Measurements from ENCODE around the gene CFAP97D1. TPM values are rescaled to one million over a fixed set of nuclear protein-coding genes. Genes with fewer than 3 reads are reported as not detected.
A peak's percentile ranks its signal among the peaks of the same experiment; 100 is the strongest.

CFAP97D1 gene
- total RNA-seq, 3 donors from 2014 or later (not counting 1 experiment from before 2014, with no cell fraction given): not detected

DNA sequence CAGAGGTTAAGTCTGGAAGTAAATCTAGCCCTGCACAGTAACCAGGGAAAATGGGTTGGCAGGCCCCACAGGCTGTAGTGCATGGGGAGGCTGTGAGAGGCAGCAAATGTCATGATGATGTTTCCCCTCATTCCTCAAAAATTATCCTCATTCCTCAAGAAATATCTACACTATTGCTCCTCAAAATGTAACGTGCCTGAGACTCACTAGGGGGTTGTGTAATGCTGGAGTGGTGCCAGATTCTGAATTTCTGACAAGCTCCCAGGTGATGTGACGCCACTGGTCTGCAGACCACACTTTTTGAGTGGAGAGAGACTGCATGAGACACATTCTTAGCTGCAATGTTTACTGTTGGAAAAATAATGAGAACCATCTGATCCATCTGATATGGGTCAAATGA lies 53.9 kb downstream of the CFAP97D1 start:
- intact Hi-C loops (cut with micrococcal nuclease): no loop called here
- Mint-ChIP-seq H3K27me3 (ENCODE audit: low read depth in 2 of 2) (peaks cover 25 to 34% of the 10 kb centered on the region in 2 donors), H3K27ac (no peak overlapping the region), H3K9me3 (no peaks in the 10 kb centered on the region), H3K4me3 (peak overlapping the region; percentile 76), H3K4me1 (peaks cover 10 to 13% of the 10 kb centered on the region in 2 donors), H3K36me3 (no peaks in the 10 kb centered on the region)
- Histone ChIP-seq H3K27ac (ENCODE audit: low read length) (no peak overlapping the region), H3K4me1 (ENCODE audit: control insufficient read depth, insufficient read depth, low read length) (peaks cover 12% of the 10 kb centered on the region), H3K36me3 (ENCODE audit: control insufficient read depth, insufficient read depth, low read length) (no peaks in the 10 kb centered on the region), H3K27me3 (ENCODE audit: control insufficient read depth, insufficient read depth, low read length) (peaks cover 20% of the 10 kb centered on the region), H3K4me3 (ENCODE audit: low read length) (no peak overlapping the region), H3K9me3 (ENCODE audit: control insufficient read depth, insufficient read depth, low read length) (no peaks in the 10 kb centered on the region)
- DNase-seq (no peak), ATAC-seq (no peak)
- 85% methylated on average over 2 of the region's 2 CpGs for WGBS (ENCODE audit: insufficient coverage)
- TF ChIP-seq CTCF (IDR thresholded peaks at IDR 0.05): no peak

Other genes starting within 250 kb of the CFAP97D1 start
- not detected for gene ETV4, start 234.1 kb upstream of the CFAP97D1 start, total RNA-seq
- under 1 TPM in 1 of 3 donors, not detected in 2; 0.18 TPM for gene MEOX1, start 118.5 kb upstream of the CFAP97D1 start, total RNA-seq
- gene SOST, start 21.6 kb upstream of the CFAP97D1 start, total RNA-seq: not detected
- 10 to 100 TPM in 2 of 3 donors, 1 to 10 TPM in 1; 6.3 to 15.9 (median 12.9) TPM for gene DUSP3, start 1.5 kb upstream of the CFAP97D1 start, total RNA-seq
- not detected for gene MPP3, start 52.7 kb downstream of the CFAP97D1 start, total RNA-seq
- not detected for gene CD300LG, start 66.7 kb downstream of the CFAP97D1 start, total RNA-seq
- 1 to 10 TPM in 1 of 3 donors, under 1 TPM in 2; 0.75 to 2.0 (median 0.85) TPM for gene MPP2, start 127.1 kb downstream of the CFAP97D1 start, total RNA-seq
- not detected for gene PPY, start 162.0 kb downstream of the CFAP97D1 start, total RNA-seq
- not detected for gene PYY, start 173.5 kb downstream of the CFAP97D1 start, total RNA-seq
- 1 to 10 TPM in 2 of 3 donors, under 1 TPM in 1; 0.92 to 1.7 (median 1.1) TPM for gene NAGS, start 224.2 kb downstream of the CFAP97D1 start, total RNA-seq
- gene TMEM101, start 234.5 kb downstream of the CFAP97D1 start, total RNA-seq: 10 to 100 TPM; 11.3 to 13.9 (median 11.5) TPM